ENCODE data around the gene ASCL1.

GRCh38 chr12:102917026-102917787 lies 40.3 kb upstream of the ASCL1 start, which contains the start of gene PAH:
- TF ChIP-seq CTCF (IDR thresholded peaks at IDR 0.05; ENCODE audit: insufficient read depth, low read length, poor library complexity, severe bottlenecking) (no peak), EZH2phosphoT487 (conservative IDR thresholded peaks at IDR 0.05; ENCODE audit: low read length) (no peak)

Data from SU-DHL-6 (cell line).